ENCODE measurements around the gene PRCD.
"Not testable (repeated sequence)": the region's sequence is repeated elsewhere in the genome, so short reads cannot be mapped to it uniquely, and the experiment has no call there.

PRCD gene

GRCh38 chr17:76556765-76557367, 17.0 kb downstream of the PRCD start:
- peak; percentile 17 to 35 for DNase-seq (ENCODE audit: low read depth in 2 of 2)

GRCh38 chr17:76557368-76558197, 17.7 kb downstream of the PRCD start:
- DNase-seq (ENCODE audit: low read depth in 2 of 2) = peak; percentile 82 to 91

- DNase-seq (ENCODE audit: low read depth in 2 of 2) = no peak
These were observed 18.6 kb downstream of the PRCD start for GRCh38 chr17:76558198-76559095.

GRCh38 chr17:76559460-76559859, 19.6 kb downstream of the PRCD start:
- not testable (repeated sequence) for DNase-seq (ENCODE audit: low read depth in 2 of 2)

- DNase-seq (ENCODE audit: low read depth in 2 of 2) = no peak
These were observed 20.4 kb downstream of the PRCD start for GRCh38 chr17:76560036-76560876.

GRCh38 chr17:76560877-76561221, 21.0 kb downstream of the PRCD start:
- DNase-seq (ENCODE audit: low read depth in 2 of 2) = no peak

GRCh38 chr17:76561332-76561731, 21.5 kb downstream of the PRCD start:
- no peak for DNase-seq (ENCODE audit: low read depth in 2 of 2)

GRCh38 chr17:76561799-76562268, 22.0 kb downstream of the PRCD start:
- DNase-seq (ENCODE audit: low read depth in 2 of 2) = no peak

GRCh38 chr17:76562734-76563148, 22.9 kb downstream of the PRCD start:
- DNase-seq (ENCODE audit: low read depth in 2 of 2) = no peak

GRCh38 chr17:76563359-76563758, 23.5 kb downstream of the PRCD start:
- DNase-seq (ENCODE audit: low read depth in 2 of 2) = not testable (repeated sequence)

- DNase-seq (ENCODE audit: low read depth in 2 of 2) = peak in 1 of 2 donors; percentile 31
These were observed 25.3 kb downstream of the PRCD start for GRCh38 chr17:76564991-76565727.

GRCh38 chr17:76565728-76566612, 26.1 kb downstream of the PRCD start:
- DNase-seq (ENCODE audit: low read depth in 2 of 2) = no peak

- no peak for DNase-seq (ENCODE audit: low read depth in 2 of 2)
These were observed 26.7 kb downstream of the PRCD start for GRCh38 chr17:76566613-76566943.

- no peak for DNase-seq (ENCODE audit: low read depth in 2 of 2)
These were observed 27.2 kb downstream of the PRCD start for GRCh38 chr17:76566988-76567431.

- no peak for DNase-seq (ENCODE audit: low read depth in 2 of 2)
These were observed 28.0 kb downstream of the PRCD start for GRCh38 chr17:76567634-76568432.

- no peak for DNase-seq (ENCODE audit: low read depth in 2 of 2)
These were observed 29.0 kb downstream of the PRCD start for GRCh38 chr17:76568811-76569221.

GRCh38 chr17:76569607-76570279, 29.9 kb downstream of the PRCD start:
- no peak for DNase-seq (ENCODE audit: low read depth in 2 of 2)

GRCh38 chr17:76570457-76570856, 30.6 kb downstream of the PRCD start:
- DNase-seq (ENCODE audit: low read depth in 2 of 2) = no peak

Data from stimulated activated CD4-positive, alpha-beta T cell treated with anti-CD3 and anti-CD28 coated beads, Interleukin-1b, Interleukin-23, amount 100 ng/mL, for 4 hours (primary cell).